ENCODE results near the gene CCT7. TPM values are rescaled to one million over a fixed set of nuclear protein-coding genes. Genes with fewer than 3 reads are reported as not detected.

The CCT7 gene
- total and polyA plus RNA-seq, 5 experiments from 2014 or later: 206 to 306 (median 294) TPM

DNA sequence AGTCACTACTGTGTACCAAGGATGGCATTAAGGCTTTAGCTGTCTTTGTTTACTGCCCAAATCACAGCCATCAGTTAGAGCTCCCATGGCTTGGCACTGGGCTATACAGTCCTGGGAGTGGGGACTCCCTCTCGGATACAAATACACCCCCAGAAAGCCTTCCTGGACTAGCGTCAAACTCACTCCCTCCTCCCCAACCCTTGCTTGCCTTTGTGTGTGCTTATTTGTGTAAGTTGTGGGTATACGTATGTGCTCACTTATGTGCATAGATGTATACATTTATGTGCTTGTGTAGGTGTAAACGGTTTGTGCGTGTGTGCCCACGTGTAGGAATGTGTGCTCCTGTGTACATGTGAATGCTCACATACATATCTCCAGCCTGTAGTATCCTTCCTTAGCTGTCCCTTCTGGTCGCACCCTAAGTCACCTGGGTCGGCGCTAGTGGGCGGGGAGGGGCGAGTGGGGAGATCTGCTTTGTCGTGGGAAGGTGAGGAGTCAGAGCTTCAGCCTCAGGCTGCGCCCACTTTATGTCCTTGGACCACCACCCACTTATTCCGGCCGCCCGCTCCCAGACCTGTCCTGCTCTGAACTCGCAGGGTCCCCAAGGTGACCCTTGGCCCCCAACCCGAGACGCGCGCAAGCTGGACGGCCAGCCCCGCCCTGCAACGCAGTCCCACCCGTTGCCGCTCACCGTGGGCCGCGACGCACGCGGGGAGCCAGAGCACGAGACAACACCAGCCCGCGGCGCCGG, 1.5 kb upstream of the CCT7 start:
- Mint-ChIP-seq H3K36me3 (peaks cover 0 to 16% (median 0%) of the 10 kb centered on the region in 3 donors), H3K27ac (peak overlapping the region; percentile 58 to 98 (median 92)), H3K4me1 (peaks cover 25 to 47% (median 35%) of the 10 kb centered on the region in 4 donors), H3K9me3 (no peaks in the 10 kb centered on the region), H3K4me3 (peak overlapping the region; percentile 90 to 99 (median 97)), H3K27me3 (no peaks in the 10 kb centered on the region)
- POLR2A ChIA-PET: interaction anchor here (0.8 to 4.9 kb wide), 11 partner anchors 12 to 1226 kb away, joined by 3 to 37 read pairs (median 16); partner anchors contain the start of genes ALMS1, EGR4, FBXO41 and SFXN5
- DNase-seq (peak in 2 of 10 donors; percentile 21 to 67), ATAC-seq (no peak)

DNA sequence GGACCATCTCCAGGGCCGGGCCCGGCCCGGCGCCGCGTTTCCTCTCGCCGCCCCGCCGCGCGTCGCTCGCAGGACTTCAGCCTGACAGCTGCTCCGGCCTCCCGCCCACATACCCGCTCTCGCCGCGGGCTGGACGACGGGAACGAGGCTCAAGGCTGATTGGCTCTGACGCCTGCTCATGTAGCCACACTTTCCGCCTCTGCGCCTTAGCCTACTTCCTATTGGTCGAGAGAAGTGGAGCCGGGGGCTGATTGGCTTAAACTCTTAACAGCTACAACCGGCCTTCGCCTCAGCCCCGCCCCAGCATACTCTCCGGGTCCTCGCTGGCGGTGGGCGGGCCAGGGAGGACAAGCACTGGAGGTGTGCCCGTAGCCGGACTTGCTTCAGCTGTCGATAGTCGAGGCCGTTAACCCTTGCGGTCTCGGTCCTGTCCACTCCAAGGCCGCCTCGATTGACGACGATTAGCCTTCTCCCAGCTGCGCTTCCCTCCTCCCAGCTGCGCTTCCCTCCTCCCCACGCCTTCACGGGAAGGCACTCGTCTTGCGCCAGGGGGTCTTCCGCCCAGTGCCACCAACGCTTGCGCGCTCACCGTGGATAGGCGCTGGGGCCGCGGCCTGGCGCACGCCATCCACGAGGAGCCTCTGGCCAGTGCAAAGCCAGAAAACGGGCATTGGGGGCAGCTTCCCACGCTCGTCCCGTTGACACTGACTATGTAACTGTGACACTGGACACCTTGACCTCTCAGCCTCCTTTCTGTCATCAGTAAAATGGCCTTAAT, 765 bp upstream of the CCT7 start, which contains the start of gene PRADC1:
PRADC1 (minus strand) TSS at position 86 of the 778 bp plus-strand sequence; CDS start at position 7, 79 bp downstream.
- Mint-ChIP-seq H3K27ac (peak within 1 kb of the TSS; percentile 91 to 98 (median 97)), H3K9me3 (no peaks in the 10 kb centered on the region), H3K27me3 (no peaks in the 10 kb centered on the region), H3K4me3 (peak within 1 kb of the TSS; percentile 90 to 99 (median 97)), H3K36me3 (peaks cover 0 to 20% (median 0%) of the 10 kb centered on the region in 3 donors), H3K4me1 (peaks cover 25 to 51% (median 39%) of the 10 kb centered on the region in 4 donors)
- POLR2A ChIA-PET: interaction anchor here (0.8 to 4.9 kb wide), 20 partner anchors 13 to 1225 kb away, joined by 3 to 37 read pairs (median 6); partner anchors contain the start of genes ALMS1, EGR4, FBXO41 and INO80B
- DNase-seq (peak; percentile 78 to 98 (median 93)), ATAC-seq (peak; percentile 80 to 85)

GRCh38 chr2:73235315-73236028, 1.4 kb downstream of the CCT7 start:
- H3K36me3 Mint-ChIP-seq: peaks cover 0 to 34% (median 0%) of the 10 kb centered on the region in 3 donors
- peaks cover 27 to 71% (median 51%) of the 10 kb centered on the region in 4 donors for H3K4me1 Mint-ChIP-seq
- no peaks in the 10 kb centered on the region for H3K9me3 Mint-ChIP-seq
- H3K4me3 Mint-ChIP-seq: peak overlapping the region; percentile 90 to 99 (median 97)
- ATAC-seq: no peak
- peak overlapping the region; percentile 91 to 98 (median 97) for H3K27ac Mint-ChIP-seq
- no peak for DNase-seq
- no peaks in the 10 kb centered on the region for H3K27me3 Mint-ChIP-seq
- POLR2A ChIA-PET: interaction anchor here (0.7 to 4.9 kb wide), 7 partner anchors 17 to 1344 kb away, joined by 4 to 37 read pairs (median 11); partner anchors contain the start of genes ALMS1 and FBXO41

GRCh38 chr2:73237168-73237567, 3.1 kb downstream of the CCT7 start:
- H3K36me3 Mint-ChIP-seq: peaks cover 0 to 49% (median 0%) of the 10 kb centered on the region in 3 donors
- no peaks in the 10 kb centered on the region for H3K27me3 Mint-ChIP-seq
- peaks cover 24 to 71% (median 52%) of the 10 kb centered on the region in 4 donors for H3K4me1 Mint-ChIP-seq
- no peak for DNase-seq
- no peaks in the 10 kb centered on the region for H3K9me3 Mint-ChIP-seq
- peak overlapping the region in 8 of 10 donors; percentile 0 to 73 (median 24) for H3K27ac Mint-ChIP-seq
- ATAC-seq: no peak
- POLR2A ChIA-PET: no interaction called here
- H3K4me3 Mint-ChIP-seq: peak overlapping the region in 3 of 10 donors; percentile 2 to 19 (median 5)

DNA sequence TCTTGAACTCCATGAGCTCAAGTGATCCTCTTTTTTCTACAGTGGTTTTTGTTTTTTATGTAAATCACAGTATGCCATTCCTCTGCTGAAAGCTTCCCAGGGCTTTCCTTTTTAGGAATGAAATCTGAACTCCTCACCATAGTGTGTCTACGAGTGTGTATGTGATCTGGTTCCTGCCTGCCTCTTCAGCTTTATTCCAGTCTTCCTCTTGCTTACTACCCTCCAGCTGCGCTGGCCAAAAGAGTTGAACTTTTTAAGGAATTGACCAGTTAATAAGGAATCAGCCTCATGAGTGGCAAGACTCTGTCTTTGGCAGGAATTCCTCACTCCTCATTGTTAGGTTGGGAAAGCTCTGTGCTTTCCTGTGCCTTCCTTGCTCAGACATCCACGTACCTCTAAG, 4.0 kb downstream of the CCT7 start:
- Mint-ChIP-seq H3K27me3 (no peaks in the 10 kb centered on the region), H3K27ac (peak overlapping the region in 7 of 10 donors; percentile 15 to 78 (median 44)), H3K4me1 (peaks cover 23 to 62% (median 48%) of the 10 kb centered on the region in 4 donors), H3K9me3 (no peaks in the 10 kb centered on the region), H3K4me3 (peak overlapping the region in 1 of 10 donors; percentile 22), H3K36me3 (peaks cover 0 to 59% (median 3%) of the 10 kb centered on the region in 3 donors)
- POLR2A ChIA-PET: no interaction called here
- ATAC-seq (no peak), DNase-seq (no peak)

DNA sequence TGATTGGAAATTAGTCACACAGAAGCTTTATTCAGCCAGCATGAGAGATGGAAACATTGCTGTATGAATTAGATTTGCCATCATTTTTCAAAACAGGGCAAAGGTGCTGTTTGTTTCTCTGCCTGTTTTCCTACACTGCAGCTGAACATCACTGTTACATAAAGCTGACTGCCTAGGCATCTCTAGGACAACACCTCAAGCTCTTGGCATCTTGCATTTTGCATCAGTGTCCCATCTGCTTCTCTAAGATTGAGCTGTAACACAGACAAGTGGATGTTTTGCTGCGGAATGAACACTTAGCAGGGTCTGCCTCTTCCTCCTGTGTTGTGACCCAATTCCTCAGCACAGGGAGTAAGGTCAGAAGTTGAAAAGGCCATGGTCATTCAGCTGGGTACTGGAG, 4.9 kb downstream of the CCT7 start:
- H3K27me3 Mint-ChIP-seq: no peaks in the 10 kb centered on the region
- H3K27ac Mint-ChIP-seq: peak overlapping the region in 6 of 10 donors; percentile 15 to 76 (median 52)
- ATAC-seq (no peak), DNase-seq (no peak)
- H3K36me3 Mint-ChIP-seq: peaks cover 0 to 65% (median 6%) of the 10 kb centered on the region in 3 donors
- H3K4me3 Mint-ChIP-seq: no peak overlapping the region
- POLR2A ChIA-PET: no interaction called here
- H3K4me1 Mint-ChIP-seq: peaks cover 23 to 60% (median 48%) of the 10 kb centered on the region in 4 donors
- no peaks in the 10 kb centered on the region for H3K9me3 Mint-ChIP-seq

DNA sequence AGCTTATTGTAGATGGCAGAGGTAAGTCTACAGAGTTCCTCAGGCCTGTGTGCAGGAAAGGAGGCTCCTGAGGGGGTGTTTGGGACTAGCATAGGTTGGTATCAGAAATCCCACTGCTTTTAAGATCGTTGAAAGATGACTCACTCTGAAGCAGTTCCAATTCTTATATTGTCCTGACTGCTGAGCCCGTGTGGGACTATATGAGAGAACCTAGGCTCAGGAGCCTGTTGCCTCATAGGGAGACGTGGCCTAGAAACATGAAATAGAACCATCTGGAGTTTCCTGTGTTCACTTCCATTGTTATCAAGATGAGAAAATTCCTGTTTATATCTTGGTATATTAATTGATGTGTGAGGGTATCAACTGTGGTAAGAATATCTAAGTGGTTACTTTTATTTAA, 5.7 kb downstream of the CCT7 start:
- peaks cover 21 to 56% (median 45%) of the 10 kb centered on the region in 4 donors for H3K4me1 Mint-ChIP-seq
- no peaks in the 10 kb centered on the region for H3K27me3 Mint-ChIP-seq
- H3K27ac Mint-ChIP-seq: peak overlapping the region in 3 of 10 donors; percentile 6 to 76 (median 22)
- H3K36me3 Mint-ChIP-seq: peaks cover 0 to 73% (median 7%) of the 10 kb centered on the region in 3 donors
- POLR2A ChIA-PET: interaction anchor here (0.6 kb wide), 1 partner anchor 163 kb away, joined by 5 read pairs; no protein-coding TSS in a partner anchor
- no peak overlapping the region for H3K4me3 Mint-ChIP-seq
- DNase-seq (no peak), ATAC-seq (no peak)
- no peaks in the 10 kb centered on the region for H3K9me3 Mint-ChIP-seq

GRCh38 chr2:73243884-73244570, 9.9 kb downstream of the CCT7 start:
- ATAC-seq: no peak
- peak overlapping the region in 3 of 10 donors; percentile 34 to 49 (median 49) for H3K27ac Mint-ChIP-seq
- peaks cover 7 to 34% (median 11%) of the 10 kb centered on the region in 4 donors for H3K4me1 Mint-ChIP-seq
- H3K4me3 Mint-ChIP-seq: no peak overlapping the region
- no peaks in the 10 kb centered on the region for H3K27me3 Mint-ChIP-seq
- no peaks in the 10 kb centered on the region for H3K9me3 Mint-ChIP-seq
- peaks cover 0 to 96% (median 26%) of the 10 kb centered on the region in 3 donors for H3K36me3 Mint-ChIP-seq
- POLR2A ChIA-PET: interaction anchor here (0.7 kb wide), 1 partner anchor 152 kb away, joined by 3 read pairs; no protein-coding TSS in a partner anchor
- DNase-seq: no peak

DNA sequence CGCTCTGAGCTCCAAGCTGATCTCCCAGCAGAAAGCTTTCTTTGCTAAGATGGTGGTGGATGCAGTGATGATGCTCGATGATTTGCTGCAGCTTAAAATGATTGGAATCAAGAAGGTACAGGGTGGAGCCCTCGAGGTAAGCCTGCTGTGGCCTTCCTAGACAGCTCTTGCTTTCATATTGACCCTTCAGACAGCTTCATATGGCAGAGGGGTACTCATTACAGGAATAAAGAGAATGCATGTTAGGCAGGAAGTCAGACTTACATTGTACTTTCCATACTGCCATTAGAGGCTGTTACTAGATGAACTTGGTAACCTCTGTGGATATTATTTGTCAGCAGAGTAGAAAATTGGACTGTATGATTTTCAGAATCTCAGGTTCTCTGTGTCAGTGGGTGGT, 10.5 kb downstream of the CCT7 start:
- no peaks in the 10 kb centered on the region for H3K9me3 Mint-ChIP-seq
- peaks cover 0 to 97% (median 28%) of the 10 kb centered on the region in 3 donors for H3K36me3 Mint-ChIP-seq
- H3K4me1 Mint-ChIP-seq: peaks cover 4 to 28% (median 8%) of the 10 kb centered on the region in 4 donors
- H3K27ac Mint-ChIP-seq: peak overlapping the region in 2 of 10 donors; percentile 3 to 49
- H3K27me3 Mint-ChIP-seq: no peaks in the 10 kb centered on the region
- POLR2A ChIA-PET: interaction anchor here (0.7 kb wide), 1 partner anchor 152 kb away, joined by 3 read pairs; no protein-coding TSS in a partner anchor
- DNase-seq (no peak), ATAC-seq (no peak)
- H3K4me3 Mint-ChIP-seq: no peak overlapping the region

GRCh38 chr2:73246850-73247249, 12.7 kb downstream of the CCT7 start:
- peak overlapping the region in 7 of 10 donors; percentile 5 to 80 (median 52) for H3K27ac Mint-ChIP-seq
- H3K36me3 Mint-ChIP-seq: peaks cover 0 to 97% (median 35%) of the 10 kb centered on the region in 3 donors
- POLR2A ChIA-PET: no interaction called here
- peaks cover 0 to 20% (median 8%) of the 10 kb centered on the region in 4 donors for H3K4me1 Mint-ChIP-seq
- ATAC-seq (no peak), DNase-seq (no peak)
- no peak overlapping the region for H3K4me3 Mint-ChIP-seq
- H3K9me3 Mint-ChIP-seq: no peaks in the 10 kb centered on the region
- no peaks in the 10 kb centered on the region for H3K27me3 Mint-ChIP-seq

DNA sequence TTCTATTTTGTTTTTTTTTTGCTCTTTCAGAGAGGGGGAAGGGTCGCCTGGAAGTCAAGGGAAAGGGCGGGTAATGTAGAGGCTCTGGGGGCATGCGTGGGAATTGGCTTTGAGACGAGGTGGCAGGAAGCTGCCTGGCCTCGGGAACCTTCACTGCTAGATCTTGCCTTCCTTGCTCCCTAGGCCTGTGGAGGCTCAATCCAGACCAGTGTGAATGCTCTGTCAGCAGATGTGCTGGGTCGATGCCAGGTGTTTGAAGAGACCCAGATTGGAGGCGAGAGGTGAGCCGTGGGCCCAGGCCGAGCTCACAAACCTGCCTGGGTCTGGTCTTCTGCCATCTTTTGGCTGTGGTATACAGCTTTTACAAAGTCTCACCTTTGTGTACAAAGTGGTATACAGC, 15.5 kb downstream of the CCT7 start:
- DNase-seq (no peak), ATAC-seq (no peak)
- H3K4me3 Mint-ChIP-seq: no peak overlapping the region
- H3K27ac Mint-ChIP-seq: peak overlapping the region in 4 of 10 donors; percentile 43 to 53 (median 48)
- peaks cover 0 to 15% (median 7%) of the 10 kb centered on the region in 4 donors for H3K4me1 Mint-ChIP-seq
- H3K9me3 Mint-ChIP-seq: no peaks in the 10 kb centered on the region
- H3K36me3 Mint-ChIP-seq: peaks cover 0 to 98% (median 28%) of the 10 kb centered on the region in 3 donors
- POLR2A ChIA-PET: no interaction called here
- no peaks in the 10 kb centered on the region for H3K27me3 Mint-ChIP-seq

Data from naive thymus-derived CD8-positive, alpha-beta T cell (primary cell).